KBM-7 (cell line): Measurements from ENCODE around the gene PPP1R16B.
A peak's percentile ranks its signal among the peaks of the same experiment; 100 is the strongest.
"Not testable (repeated sequence)": the region's sequence is repeated elsewhere in the genome, so short reads cannot be mapped to it uniquely, and the experiment has no call there.

ENCODE experiments used
- DNase-seq: peaks from one replicate; pipeline ENCODE4 v3.0.0-alpha.2; 2015
- in situ Hi-C: fragments of 300-500 bp; cut with MboI; formaldehyde crosslinking; loops from 2 replicates; pipeline ENCODE4 v1.14.3; 2020; ENCODE audit warnings: low sequenced_read_pairs, low pct_unique_long_range_greater_than_20kb, mixed read lengths

Gene PPP1R16B

GRCh38 chr20:38790200-38791053 is 15.1 kb upstream of the PPP1R16B start:
- DNase-seq: peak; percentile 31
- in situ Hi-C loops: no loop called here

GRCh38 chr20:38791291-38791690 is 14.2 kb upstream of the PPP1R16B start:
- no peak for DNase-seq
- in situ Hi-C loops: no loop called here

DNA sequence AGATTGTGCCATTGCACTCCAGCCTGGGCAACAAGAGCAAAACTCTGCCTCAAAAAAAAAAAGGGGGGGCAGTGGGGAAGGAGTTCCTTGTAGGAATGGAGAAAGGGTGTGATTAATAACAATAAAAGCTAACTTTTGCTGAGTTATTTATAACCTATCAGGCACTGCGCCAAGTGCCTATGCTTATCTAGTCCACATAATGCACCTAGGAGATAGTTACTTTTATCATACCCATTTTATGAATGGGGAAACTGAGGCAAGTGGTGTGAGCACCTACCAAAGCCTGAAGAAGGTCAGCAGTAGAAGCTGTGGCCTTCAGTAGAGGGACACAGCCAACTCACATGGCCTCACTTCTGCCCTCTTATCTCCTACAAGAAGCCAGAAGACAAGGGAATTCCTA is 13.6 kb upstream of the PPP1R16B start:
- in situ Hi-C loops: no loop called here

GRCh38 chr20:38794057-38794456 is 11.4 kb upstream of the PPP1R16B start:
- DNase-seq, in situ Hi-C loops: not testable (repeated sequence)

More for the DNA sequence above, 13.6 kb upstream of the PPP1R16B start:
- no peak for DNase-seq

DNA sequence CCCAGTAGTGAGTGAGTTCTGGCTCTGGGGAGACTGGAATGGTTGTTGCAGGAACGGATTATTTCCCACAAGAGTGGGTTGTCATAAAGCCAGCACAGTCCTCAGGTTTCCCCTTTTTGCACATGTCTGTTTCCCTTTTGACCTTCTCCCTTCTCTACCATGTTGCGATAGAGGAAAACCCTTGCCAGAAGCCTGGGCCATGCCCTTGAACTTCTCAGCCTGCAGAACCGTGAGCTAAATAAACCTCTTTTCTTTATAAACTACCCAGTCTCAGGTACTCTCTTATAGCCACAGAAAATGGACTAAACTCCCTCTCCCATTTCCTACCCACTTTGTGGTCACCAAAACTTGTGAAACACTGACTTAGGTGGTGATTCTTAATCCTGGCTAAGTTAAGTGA is 7.2 kb upstream of the PPP1R16B start:
- in situ Hi-C loops: no loop called here
- DNase-seq: no peak

GRCh38 chr20:38799203-38799602 is 6.3 kb upstream of the PPP1R16B start:
- peak; percentile 83 for DNase-seq
- in situ Hi-C loops: no loop called here

DNA sequence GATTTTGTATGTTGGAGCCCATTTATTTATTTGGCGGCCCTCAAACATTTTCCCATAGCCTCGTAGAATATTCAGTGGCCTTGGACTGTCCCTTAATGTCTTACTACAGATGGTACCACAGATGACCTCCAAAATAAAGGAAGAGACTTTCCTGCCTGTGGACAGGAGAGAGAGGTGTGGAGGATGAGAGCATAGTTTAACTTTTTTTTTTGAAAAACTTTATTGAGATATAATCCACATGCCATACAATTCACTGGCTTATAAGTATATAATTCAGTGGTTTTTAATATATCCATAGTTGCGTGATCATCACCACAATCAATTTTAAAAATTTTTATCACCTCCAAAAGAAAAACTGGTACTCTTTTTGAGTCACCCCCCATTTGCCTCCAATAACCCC is 4.6 kb upstream of the PPP1R16B start:
- in situ Hi-C loops: no loop called here
- no peak for DNase-seq

DNA sequence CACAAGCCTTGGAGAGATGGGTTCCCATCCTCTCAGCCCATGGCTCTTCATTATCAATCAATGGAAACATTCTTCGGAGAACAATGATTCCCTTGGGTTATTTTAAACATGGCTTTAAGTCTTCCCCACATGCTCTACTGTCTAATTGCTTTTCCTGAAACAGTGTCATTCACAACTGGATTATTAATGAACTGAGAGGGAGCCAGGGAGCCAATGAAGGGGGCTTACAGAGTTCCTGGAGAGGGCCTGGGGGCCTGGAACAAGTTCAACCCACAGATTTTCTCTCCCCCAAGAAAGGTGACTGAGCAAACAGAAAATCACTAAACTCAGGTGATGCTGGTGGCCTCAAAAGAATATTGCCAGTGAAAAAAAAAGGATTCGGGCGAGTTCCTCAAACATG is 1.3 kb upstream of the PPP1R16B start:
- in situ Hi-C loops: no loop called here
- DNase-seq: no peak

DNA sequence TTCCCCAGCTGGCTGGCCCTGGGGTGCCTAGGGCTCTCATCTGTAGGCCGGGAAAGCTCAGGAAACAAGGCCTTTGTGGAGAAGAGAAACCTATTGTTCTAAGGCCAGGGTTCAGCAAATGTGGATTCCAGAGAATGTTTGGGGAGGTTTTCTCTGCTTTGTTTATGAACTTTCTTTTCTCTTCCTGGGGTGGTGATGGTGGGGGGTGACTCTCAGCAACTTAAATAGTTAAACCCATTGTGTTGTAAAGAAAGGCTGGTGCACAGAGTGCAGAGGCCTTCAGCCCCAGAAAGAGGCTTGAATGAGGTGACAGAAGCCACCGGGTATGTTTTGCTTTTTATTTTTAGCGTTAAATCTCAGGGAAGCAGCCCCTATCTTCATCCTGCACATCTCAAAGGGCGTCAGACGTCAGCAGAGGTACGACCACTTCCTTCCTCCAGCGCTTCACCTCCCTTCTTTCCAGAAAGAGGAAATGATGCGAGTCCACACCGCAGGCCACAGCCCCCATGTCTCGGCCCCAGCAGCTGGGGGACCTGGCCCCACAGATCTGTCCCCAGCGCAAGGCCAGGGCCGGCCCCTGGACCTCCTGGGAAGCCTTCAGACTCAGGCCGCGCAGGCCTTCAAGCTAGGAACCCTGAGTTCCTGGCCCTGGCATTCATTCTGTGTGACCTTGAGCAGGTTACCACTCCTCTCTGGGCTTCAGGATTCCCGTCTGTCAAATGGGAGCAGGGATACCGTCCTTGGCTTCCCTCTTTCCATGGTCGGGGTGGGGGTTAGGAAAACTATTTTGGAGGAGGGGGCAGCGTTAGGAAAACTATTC is 605 bp upstream of the PPP1R16B start:
- DNase-seq: peak; percentile 99
- in situ Hi-C loops: no loop called here

GRCh38 chr20:38805958-38806854 is 709 bp downstream of the PPP1R16B start:
- in situ Hi-C loops: no loop called here
- peak; percentile 44 for DNase-seq

- peak; percentile 43 for DNase-seq
- in situ Hi-C loops: no loop called here
Observed at GRCh38 chr20:38806855-38807655, 1.6 kb downstream of the PPP1R16B start.

GRCh38 chr20:38809942-38810341 is 4.4 kb downstream of the PPP1R16B start:
- no peak for DNase-seq
- in situ Hi-C loops: no loop called here

DNA sequence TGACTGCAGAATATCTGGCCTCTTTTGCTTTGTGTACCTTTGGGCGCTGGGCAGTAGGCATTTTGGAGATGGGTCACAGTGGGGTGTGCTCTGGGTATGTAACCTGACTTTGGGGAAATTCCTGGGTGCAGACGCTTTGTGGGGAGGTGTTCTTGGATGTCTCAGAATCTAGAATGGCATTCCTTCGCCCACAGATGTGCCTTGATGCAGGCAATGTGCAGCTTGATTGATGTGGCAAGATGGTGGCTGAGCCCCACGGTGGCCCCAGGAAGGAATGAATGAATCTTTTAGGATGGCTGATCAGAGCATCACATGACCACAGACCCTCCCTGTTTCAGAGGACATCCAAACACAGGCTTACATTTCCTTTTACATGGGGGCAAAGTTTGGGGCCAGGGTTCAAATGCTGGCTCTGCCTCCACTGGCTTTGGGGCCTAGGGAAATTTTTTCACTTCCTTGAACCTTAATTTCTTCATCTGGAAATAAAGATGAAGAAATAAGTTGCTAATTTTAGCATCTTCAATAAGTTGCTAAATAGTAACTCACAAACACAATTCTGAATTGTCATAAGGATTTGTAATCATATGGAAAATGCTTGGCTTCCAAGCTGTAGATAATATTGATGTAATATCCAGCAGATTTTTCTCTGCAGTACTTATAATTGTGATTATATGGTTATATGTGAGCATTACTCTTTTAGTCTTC is 5.6 kb downstream of the PPP1R16B start:
- no peak for DNase-seq
- in situ Hi-C loops: no loop called here

- DNase-seq: no peak
- in situ Hi-C loops: no loop called here
Observed at GRCh38 chr20:38811769-38812168, 6.3 kb downstream of the PPP1R16B start.

DNA sequence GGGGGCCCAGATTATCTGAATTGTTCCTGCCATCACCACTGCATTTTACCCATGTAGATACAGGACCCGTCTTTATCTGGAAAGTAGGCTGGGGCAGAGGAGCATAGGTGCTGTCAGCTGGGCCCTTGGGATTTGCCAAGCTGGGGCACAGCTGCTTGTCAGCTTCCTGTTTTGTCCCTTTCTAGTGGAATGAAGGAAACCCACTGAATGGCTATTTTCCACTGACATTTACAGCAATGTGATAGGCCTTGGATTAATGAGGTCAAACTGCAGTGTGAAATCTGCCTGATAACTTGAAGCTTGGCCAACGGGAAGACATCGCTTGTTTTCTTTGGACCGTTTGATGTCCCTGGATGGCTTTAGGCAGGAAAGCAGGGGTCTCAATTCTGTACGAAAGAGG is 6.7 kb downstream of the PPP1R16B start:
- in situ Hi-C loops: no loop called here
- peak; percentile 24 for DNase-seq

DNA sequence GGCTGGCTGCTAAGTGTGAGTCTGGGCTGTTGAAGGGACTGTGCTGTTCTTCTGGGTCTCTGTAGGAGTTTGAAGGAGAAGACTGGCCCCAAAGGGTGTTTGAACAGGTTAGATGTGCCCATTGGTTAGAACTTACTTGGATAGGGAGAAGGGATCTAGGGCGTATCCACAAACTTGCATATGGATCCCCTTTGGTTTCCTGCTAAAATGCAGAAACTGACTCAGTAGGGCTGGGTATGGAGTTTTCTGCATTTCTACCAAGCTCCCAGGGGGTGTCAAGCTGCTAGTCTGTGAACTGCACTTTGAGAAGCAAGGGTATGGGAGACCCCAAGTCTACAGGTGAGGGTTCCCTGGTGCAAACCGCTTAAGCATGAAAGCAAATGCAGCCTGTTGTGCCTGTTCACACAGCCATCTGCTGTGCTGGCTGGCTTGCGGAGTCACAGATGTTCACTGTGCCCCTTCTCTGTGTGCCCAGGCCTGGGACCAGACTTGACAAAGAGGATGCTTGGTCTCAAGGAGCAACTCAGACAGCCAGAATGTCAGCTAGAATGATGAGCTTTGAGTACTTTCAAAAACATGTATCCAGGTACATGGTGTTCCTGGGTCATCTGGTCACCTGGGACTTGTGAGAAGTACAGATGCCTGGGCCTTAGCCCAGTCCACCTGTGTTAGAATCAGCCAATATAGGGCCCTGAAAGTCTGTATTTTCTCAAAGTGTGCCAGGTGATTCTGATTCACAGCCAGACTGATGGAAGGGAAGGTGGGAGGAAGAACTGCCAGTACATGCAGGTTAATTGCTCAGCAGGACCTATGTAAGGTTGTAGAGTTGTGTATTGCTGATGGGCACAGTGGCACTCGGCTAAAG is 7.4 kb downstream of the PPP1R16B start:
- no peak for DNase-seq
- in situ Hi-C loops: no loop called here

DNA sequence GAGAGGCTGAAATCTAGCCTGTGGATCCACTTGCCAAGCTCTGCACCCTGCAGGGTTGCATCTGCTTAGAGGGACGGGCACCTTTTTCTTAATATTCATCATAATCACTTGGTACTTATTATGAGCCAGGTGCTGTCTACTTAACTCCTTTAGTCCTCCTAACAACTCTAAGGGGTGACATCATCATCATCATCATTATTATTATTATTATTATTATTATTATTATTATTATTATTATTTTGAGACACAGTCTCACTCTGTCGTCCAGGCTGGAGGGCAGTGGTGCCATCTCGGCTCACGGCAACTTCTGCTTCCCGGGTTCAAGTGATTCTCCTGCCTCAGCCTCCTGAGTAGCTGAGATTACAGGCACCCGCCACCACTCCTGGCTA is 8.1 kb downstream of the PPP1R16B start:
- in situ Hi-C loops: not testable (repeated sequence)

More for the DNA sequence above, 8.1 kb downstream of the PPP1R16B start:
- DNase-seq: not testable (repeated sequence)
